Measurements from ENCODE around the gene RBM4B.
"Not testable (repeated sequence)": the region's sequence is repeated elsewhere in the genome, so short reads cannot be mapped to it uniquely, and the experiment has no call there.

The RBM4B gene

GRCh38 chr11:66651016-66651415 is 26.7 kb downstream of the RBM4B start:
- FAIRE-seq (no peak), DNase-seq (ENCODE audit: insufficient read length) (no peak)
- TF ChIP-seq POLR2A (IDR thresholded peaks at IDR 0.05; ENCODE audit: low read depth, low read length) (peak; percentile 35; the same call in 1 of the 2 replicates), POLR2AphosphoS5 (IDR thresholded peaks at IDR 0.05; ENCODE audit: low read depth, low read length) (no peak)

GRCh38 chr11:66649903-66650302 is 27.8 kb downstream of the RBM4B start:
- DNase-seq (ENCODE audit: insufficient read length) (no peak), FAIRE-seq (no peak)
- TF ChIP-seq POLR2A (IDR thresholded peaks at IDR 0.05; ENCODE audit: low read depth, low read length) (no peak; the same call in 1 of the 2 replicates), TAF1 (IDR thresholded peaks at IDR 0.05; ENCODE audit: borderline replicate concordance, low read depth, low read length) (no peak), POLR2AphosphoS5 (IDR thresholded peaks at IDR 0.05; ENCODE audit: low read depth, low read length) (no peak)

GRCh38 chr11:66646828-66647227 is 30.9 kb downstream of the RBM4B start:
- FAIRE-seq (no peak), DNase-seq (ENCODE audit: insufficient read length) (no peak)
- TF ChIP-seq POLR2A (IDR thresholded peaks at IDR 0.05; ENCODE audit: low read depth, low read length) (peak; percentile 60), POLR2AphosphoS5 (IDR thresholded peaks at IDR 0.05; ENCODE audit: low read depth, low read length) (peak; percentile 56; the same call in 1 of the 2 replicates), TAF1 (IDR thresholded peaks at IDR 0.05; ENCODE audit: borderline replicate concordance, low read depth, low read length) (no peak)

GRCh38 chr11:66643745-66644437 is 33.8 kb downstream of the RBM4B start:
- no peak for TF ChIP-seq TAF1 (IDR thresholded peaks at IDR 0.05; ENCODE audit: borderline replicate concordance, low read depth, low read length)
- peak; percentile 72 for TF ChIP-seq POLR2AphosphoS5 (IDR thresholded peaks at IDR 0.05; ENCODE audit: low read depth, low read length)
- 0 out of 2 replicates have a peak, but pooled peaks have one; percentile 32 for TF ChIP-seq POLR2A (IDR thresholded peaks at IDR 0.05; ENCODE audit: low read depth, low read length)
- no peak for FAIRE-seq
- no peak for DNase-seq (ENCODE audit: insufficient read length)

- TF ChIP-seq POLR2A (IDR thresholded peaks at IDR 0.05; ENCODE audit: low read depth, low read length) (no peak), TAF1 (IDR thresholded peaks at IDR 0.05; ENCODE audit: borderline replicate concordance, low read depth, low read length) (no peak), POLR2AphosphoS5 (IDR thresholded peaks at IDR 0.05; ENCODE audit: low read depth, low read length) (no peak)
- DNase-seq (ENCODE audit: insufficient read length) (no peak), FAIRE-seq (no peak)
These were observed 35.9 kb downstream of the RBM4B start for GRCh38 chr11:66641834-66642233.

- 0 out of 2 replicates have a peak, but pooled peaks have one; percentile 1 for TF ChIP-seq POLR2AphosphoS5 (IDR thresholded peaks at IDR 0.05; ENCODE audit: low read depth, low read length)
- not testable (repeated sequence) for FAIRE-seq; DNase-seq (ENCODE audit: insufficient read length)
These were observed 37.8 kb downstream of the RBM4B start for GRCh38 chr11:66639814-66640340.

- DNase-seq (ENCODE audit: insufficient read length), result no peak
- TF ChIP-seq POLR2AphosphoS5 (IDR thresholded peaks at IDR 0.05; ENCODE audit: low read depth, low read length) (no peak), POLR2A (IDR thresholded peaks at IDR 0.05; ENCODE audit: low read depth, low read length) (no peak; the same call in 1 of the 2 replicates), TAF1 (IDR thresholded peaks at IDR 0.05; ENCODE audit: borderline replicate concordance, low read depth, low read length) (no peak)
- FAIRE-seq, result peak; percentile 91
These were observed 38.4 kb downstream of the RBM4B start for GRCh38 chr11:66639066-66639813.

GRCh38 chr11:66638177-66639065 is 39.3 kb downstream of the RBM4B start, which contains the start of gene RBM4:
Gene RBM4 (plus strand): TSS chr11:66638703. CDS start chr11:66639712, 1,009 bp downstream.
- DNase-seq (ENCODE audit: insufficient read length), result peak; percentile 94
- FAIRE-seq, result peak; percentile 94
- TF ChIP-seq TAF1 (IDR thresholded peaks at IDR 0.05; ENCODE audit: borderline replicate concordance, low read depth, low read length) (peak; percentile 84; the same call in 1 of the 2 replicates), POLR2AphosphoS5 (IDR thresholded peaks at IDR 0.05; ENCODE audit: low read depth, low read length) (peak; percentile 93), POLR2A (IDR thresholded peaks at IDR 0.05; ENCODE audit: low read depth, low read length) (peak; percentile 94)

- FAIRE-seq (no peak), DNase-seq (ENCODE audit: insufficient read length) (no peak)
- TF ChIP-seq POLR2A (IDR thresholded peaks at IDR 0.05; ENCODE audit: low read depth, low read length) (no peak), POLR2AphosphoS5 (IDR thresholded peaks at IDR 0.05; ENCODE audit: low read depth, low read length) (no peak), TAF1 (IDR thresholded peaks at IDR 0.05; ENCODE audit: borderline replicate concordance, low read depth, low read length) (no peak)
These were observed 40.0 kb downstream of the RBM4B start for GRCh38 chr11:66637557-66638176.

GRCh38 chr11:66636411-66636810 is 41.3 kb downstream of the RBM4B start:
- FAIRE-seq (no peak), DNase-seq (ENCODE audit: insufficient read length) (no peak)
- TF ChIP-seq POLR2AphosphoS5 (IDR thresholded peaks at IDR 0.05; ENCODE audit: low read depth, low read length), result no peak
